ENCODE measurements around the gene P2RY12.

GRCh38 chr3:151300539-151300938 lies 84.0 kb downstream of the P2RY12 start:
- TF ChIP-seq CTCF (IDR thresholded peaks at IDR 0.05; ENCODE audit: low read depth, low read length, poor library complexity, severe bottlenecking) (no peak), EZH2phosphoT487 (IDR thresholded peaks at IDR 0.05; ENCODE audit: borderline replicate concordance, low read length) (no peak)

Measured in DOHH2 (cell line).